ENCODE data around the gene CRTAC1. TPM values are rescaled to one million over a fixed set of nuclear protein-coding genes. Genes with fewer than 3 reads are reported as not detected.

Gene CRTAC1
- polyA plus RNA-seq, 1 donor: 24.7 TPM

DNA sequence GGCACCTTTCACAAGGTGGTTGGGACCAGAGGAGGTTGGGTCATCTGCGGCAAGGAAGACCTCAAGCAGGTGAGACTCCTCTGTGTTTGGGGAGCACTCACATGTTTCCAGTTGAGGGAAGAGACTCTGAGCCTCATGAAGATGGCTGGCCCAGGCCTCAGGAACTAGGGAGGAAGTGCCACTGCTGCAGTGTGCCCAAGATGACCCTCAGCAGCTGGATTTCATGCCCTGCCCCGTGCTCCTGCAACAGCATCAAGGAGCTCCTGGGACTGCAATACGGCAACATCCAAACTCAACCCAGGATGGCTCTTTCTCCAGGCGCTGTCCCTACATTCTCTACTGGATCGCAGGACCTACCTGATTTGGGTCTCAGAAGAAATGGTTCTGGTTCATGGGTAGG, 106.9 kb downstream of the CRTAC1 start:
- no peak for DNase-seq

DNA sequence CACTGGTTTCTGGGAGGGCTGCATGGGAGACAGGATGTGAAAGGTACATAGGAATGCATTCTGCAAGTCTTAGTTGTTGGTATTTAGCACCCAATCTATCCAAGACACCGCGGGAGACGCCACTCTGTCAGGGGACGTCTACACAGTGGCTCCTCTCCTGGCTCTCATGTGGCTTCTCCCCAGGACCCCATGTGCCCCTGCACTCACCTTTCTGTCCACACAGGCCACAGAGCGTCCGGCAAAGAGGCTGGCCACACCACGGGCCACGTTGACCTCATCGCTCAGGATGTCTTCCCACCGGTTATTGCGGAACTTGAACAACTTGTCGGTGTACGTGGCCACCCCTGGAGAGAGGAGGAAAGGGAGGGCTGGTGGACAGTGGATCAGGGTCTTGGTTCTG, 107.4 kb downstream of the CRTAC1 start:
- no peak for DNase-seq

DNA sequence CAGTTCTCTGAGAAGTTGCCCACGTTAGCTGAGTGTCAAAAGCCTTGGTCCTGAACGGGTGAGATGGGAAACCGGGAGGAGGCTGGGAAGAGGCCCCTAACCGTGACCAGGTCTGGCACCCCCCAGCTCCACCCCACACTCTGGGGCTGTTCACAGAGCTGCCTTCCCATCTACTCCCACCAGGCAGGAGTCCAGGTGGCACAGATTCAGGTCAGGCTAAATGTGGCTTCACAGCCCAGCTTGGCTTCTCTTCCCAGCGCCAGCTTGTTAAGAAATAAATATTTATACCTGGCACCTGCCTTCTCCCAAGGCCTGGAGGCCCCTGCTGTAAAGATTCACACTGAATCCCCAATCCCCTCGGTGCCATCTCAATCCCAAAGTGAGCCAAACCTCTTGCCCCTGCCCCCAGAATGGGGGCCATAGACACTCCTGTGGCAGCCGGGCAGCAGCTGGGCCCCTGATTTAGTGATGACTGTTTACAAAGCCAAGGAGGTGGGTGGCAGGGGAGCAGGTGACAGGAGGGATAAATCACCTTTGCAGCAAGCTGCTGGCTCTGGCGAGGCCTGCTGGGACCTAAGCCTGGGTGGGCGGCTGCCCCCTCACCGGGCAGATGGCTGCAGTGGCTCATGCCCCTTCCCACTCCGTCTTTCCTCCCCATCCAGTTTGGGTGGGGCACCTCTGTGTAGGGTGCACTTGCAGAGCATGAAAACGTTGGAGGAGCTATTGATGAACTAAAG, 108.2 kb downstream of the CRTAC1 start:
- no peak for DNase-seq

- DNase-seq: no peak
Measured at GRCh38 chr10:97921581-97922021, 108.8 kb downstream of the CRTAC1 start.

- DNase-seq: no peak
Measured at GRCh38 chr10:97920865-97921264, 109.6 kb downstream of the CRTAC1 start.

DNA sequence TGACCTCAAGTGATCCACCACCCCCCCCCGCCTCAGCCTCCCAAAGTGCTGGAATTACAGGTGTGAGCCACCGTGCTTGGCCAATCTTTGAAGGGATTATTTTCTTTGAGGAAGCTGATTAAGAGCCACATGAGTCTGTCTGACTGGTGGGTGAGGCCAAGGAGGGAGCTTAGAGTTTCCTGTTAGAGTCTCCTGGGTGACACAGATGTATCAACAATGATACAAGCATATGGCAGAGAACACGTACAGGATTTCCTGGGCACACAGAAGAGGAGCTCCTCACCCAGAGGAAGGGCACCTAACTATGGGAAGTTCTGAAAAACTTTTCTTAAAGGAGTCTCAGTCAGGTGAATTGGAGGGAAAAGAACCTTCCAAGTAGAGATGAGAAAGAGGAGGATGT, 111.4 kb downstream of the CRTAC1 start:
- DNase-seq: no peak

- no peak for DNase-seq
Measured at GRCh38 chr10:97916586-97916985, 113.8 kb downstream of the CRTAC1 start.

GRCh38 chr10:97915346-97916131, 114.9 kb downstream of the CRTAC1 start:
- DNase-seq: no peak

DNA sequence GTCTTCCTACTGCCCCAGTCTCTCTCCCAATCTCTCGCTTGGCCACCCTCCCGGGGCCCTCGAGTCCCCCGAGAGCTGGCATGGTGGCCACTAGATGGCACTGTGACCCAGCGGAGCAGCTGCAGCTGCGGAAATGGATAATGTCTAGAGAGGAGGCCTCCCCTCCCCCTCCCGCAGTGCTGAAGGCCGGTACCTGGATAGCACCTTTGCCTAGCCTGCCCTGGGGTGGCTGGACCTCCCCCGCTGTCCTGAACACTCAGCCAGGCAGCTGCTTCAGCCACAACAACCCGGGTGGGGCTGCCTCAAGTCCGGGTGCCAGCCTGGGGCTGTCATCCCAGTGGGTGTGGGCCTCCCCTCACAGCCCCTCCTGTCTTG, 115.6 kb downstream of the CRTAC1 start:
- DNase-seq: no peak

GRCh38 chr10:97914171-97914836, 116.1 kb downstream of the CRTAC1 start:
- no peak for DNase-seq

GRCh38 chr10:97913614-97914013, 116.8 kb downstream of the CRTAC1 start:
- DNase-seq: no peak

DNA sequence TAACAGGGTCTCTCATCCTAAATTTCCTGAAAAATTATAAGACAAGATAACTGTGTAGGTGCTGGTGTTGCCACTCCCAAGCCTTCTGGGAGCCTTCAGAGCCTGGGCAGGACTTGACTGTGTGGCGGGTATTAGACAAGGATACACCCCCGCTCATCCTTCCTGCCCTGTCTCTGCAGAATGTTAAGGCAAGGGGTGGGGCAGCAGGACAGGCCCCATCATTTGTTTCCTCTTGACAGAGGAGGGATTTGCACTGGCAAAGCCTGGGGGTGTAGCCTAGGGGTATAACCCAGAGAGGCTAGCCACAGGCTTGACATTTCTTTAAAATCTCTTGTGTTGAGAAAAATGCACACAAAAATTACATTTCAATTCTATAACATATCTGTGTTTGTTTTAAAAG, 117.2 kb downstream of the CRTAC1 start:
- no peak for DNase-seq

GRCh38 chr10:97911217-97911616, 119.2 kb downstream of the CRTAC1 start:
- DNase-seq: no peak

- no peak for DNase-seq
Measured at GRCh38 chr10:97910661-97911060, 119.8 kb downstream of the CRTAC1 start.

- no peak for DNase-seq
Measured at GRCh38 chr10:97907830-97908229, 122.6 kb downstream of the CRTAC1 start.

- no peak for DNase-seq
Measured at GRCh38 chr10:97907211-97907610, 123.2 kb downstream of the CRTAC1 start.

- DNase-seq: no peak
Measured at GRCh38 chr10:97905276-97905675, 125.1 kb downstream of the CRTAC1 start.

- no peak for DNase-seq
Measured at GRCh38 chr10:97904576-97904975, 125.8 kb downstream of the CRTAC1 start.

DNA sequence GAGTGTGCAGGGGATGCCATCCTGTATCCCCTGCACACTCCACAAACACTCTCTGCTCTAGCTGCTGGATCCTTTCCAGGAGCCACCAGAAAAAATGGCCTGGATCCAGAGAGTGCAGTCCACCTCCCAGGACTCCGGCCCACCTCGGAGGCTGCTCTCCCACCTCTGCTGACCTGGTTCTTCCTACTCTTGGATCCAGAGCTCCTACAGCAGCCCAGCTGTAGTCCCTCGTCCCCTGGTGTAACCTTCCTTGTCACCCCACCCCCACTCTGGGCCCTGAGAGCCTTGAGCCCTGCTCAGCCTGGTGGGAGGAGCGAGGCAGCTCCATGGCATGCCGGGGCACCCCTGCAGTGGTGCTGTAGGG, 126.4 kb downstream of the CRTAC1 start:
- DNase-seq: no peak

GRCh38 chr10:97903128-97904017, 127.0 kb downstream of the CRTAC1 start:
- no peak for DNase-seq

- no peak for DNase-seq
Measured at GRCh38 chr10:97901381-97901780, 129.0 kb downstream of the CRTAC1 start.

- no peak for DNase-seq
Measured at GRCh38 chr10:97898429-97898828, 132.0 kb downstream of the CRTAC1 start.
